Panc1 (cell line): ENCODE measurements around the gene TRDN.

Source experiments
- CTCF ChIP-seq: fragments of 450-650 bp; IDR thresholded peaks from 2 replicates; pipeline ENCODE4 v1.5.1; 2017; ENCODE audit warnings: mild to moderate bottlenecking
- POLR2AphosphoS5 ChIP-seq: IDR thresholded peaks from 2 replicates; pipeline ENCODE4 v1.6.1; 2012; ENCODE audit warnings: mild to moderate bottlenecking, low read depth, low read length, moderate library complexity
- SIN3A ChIP-seq: IDR thresholded peaks from 2 replicates; pipeline ENCODE4 v1.6.1; 2012; ENCODE audit warnings: low read depth, mild to moderate bottlenecking, low read length, moderate library complexity, borderline replicate concordance; ENCODE audit not compliant: insufficient read depth
- TCF7L2 ChIP-seq: IDR thresholded peaks from 2 replicates; pipeline ENCODE4 v1.6.1; 2011; ENCODE audit warnings: mild to moderate bottlenecking, low read depth, low read length, inconsistent platforms
- TF ChIP-seq, protein P1 (sequence below), 2 experiments: IDR thresholded peaks; 2 replicates each; pipeline ENCODE4 v1.6.1; 2011 to 2012; ENCODE audit warnings: low read depth in 2 of 2, control low read depth in 1 of 2, low read length in 1 of 2, mild to moderate bottlenecking in 1 of 2, moderate library complexity in 1 of 2; ENCODE audit not compliant: insufficient read depth in 1 of 2

- TF ChIP-seq CTCF = no peak
- TF ChIP-seq POLR2AphosphoS5 = no peak
- TF ChIP-seq TCF7L2 = no peak
- TF ChIP-seq, protein P1, sequence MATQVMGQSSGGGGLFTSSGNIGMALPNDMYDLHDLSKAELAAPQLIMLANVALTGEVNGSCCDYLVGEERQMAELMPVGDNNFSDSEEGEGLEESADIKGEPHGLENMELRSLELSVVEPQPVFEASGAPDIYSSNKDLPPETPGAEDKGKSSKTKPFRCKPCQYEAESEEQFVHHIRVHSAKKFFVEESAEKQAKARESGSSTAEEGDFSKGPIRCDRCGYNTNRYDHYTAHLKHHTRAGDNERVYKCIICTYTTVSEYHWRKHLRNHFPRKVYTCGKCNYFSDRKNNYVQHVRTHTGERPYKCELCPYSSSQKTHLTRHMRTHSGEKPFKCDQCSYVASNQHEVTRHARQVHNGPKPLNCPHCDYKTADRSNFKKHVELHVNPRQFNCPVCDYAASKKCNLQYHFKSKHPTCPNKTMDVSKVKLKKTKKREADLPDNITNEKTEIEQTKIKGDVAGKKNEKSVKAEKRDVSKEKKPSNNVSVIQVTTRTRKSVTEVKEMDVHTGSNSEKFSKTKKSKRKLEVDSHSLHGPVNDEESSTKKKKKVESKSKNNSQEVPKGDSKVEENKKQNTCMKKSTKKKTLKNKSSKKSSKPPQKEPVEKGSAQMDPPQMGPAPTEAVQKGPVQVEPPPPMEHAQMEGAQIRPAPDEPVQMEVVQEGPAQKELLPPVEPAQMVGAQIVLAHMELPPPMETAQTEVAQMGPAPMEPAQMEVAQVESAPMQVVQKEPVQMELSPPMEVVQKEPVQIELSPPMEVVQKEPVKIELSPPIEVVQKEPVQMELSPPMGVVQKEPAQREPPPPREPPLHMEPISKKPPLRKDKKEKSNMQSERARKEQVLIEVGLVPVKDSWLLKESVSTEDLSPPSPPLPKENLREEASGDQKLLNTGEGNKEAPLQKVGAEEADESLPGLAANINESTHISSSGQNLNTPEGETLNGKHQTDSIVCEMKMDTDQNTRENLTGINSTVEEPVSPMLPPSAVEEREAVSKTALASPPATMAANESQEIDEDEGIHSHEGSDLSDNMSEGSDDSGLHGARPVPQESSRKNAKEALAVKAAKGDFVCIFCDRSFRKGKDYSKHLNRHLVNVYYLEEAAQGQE (IDR thresholded peaks at IDR 0.05; ENCODE audit: insufficient read depth in 1 of 2, low read depth in 2 of 2, low read length in 1 of 2) = no peak
- TF ChIP-seq SIN3A = no peak
Measured at GRCh38 chr6:123226398-123226797, 410.4 kb downstream of the TRDN start.
